Measurements from ENCODE around the gene ZNF71.

- TF ChIP-seq FOXM1 (IDR thresholded peaks at IDR 0.05; ENCODE audit: borderline replicate concordance, low read depth) (no peak), EP300 (IDR thresholded peaks at IDR 0.05; ENCODE audit: borderline replicate concordance) (no peak), CREB1 (IDR thresholded peaks at IDR 0.05; ENCODE audit: low read depth) (no peak), TEAD4 (IDR thresholded peaks at IDR 0.05) (no peak), NFIC (IDR thresholded peaks at IDR 0.05) (no peak), TAF1 (IDR thresholded peaks at IDR 0.05; ENCODE audit: low read depth) (no peak), EGR1 (IDR thresholded peaks at IDR 0.05) (no peak), ZBTB7A (IDR thresholded peaks at IDR 0.05; ENCODE audit: low read depth) (no peak), RAD21 (IDR thresholded peaks at IDR 0.05; ENCODE audit: low read depth) (no peak), TCF12 (IDR thresholded peaks at IDR 0.05; ENCODE audit: low read depth) (no peak), YY1 (IDR thresholded peaks at IDR 0.05; ENCODE audit: low read depth) (no peak), USF1 (IDR thresholded peaks at IDR 0.05) (no peak), REST (IDR thresholded peaks at IDR 0.05; ENCODE audit: low read depth) (no peak)
Observed at GRCh38 chr19:56660381-56661107, 65.4 kb downstream of the ZNF71 start.

Data from Ishikawa (cell line).